Thyroid gland (tissue), 4 donors: ENCODE data around the gene OTOGL.

Experiments used
- POLR2A ChIP-seq, 2 donors: fragments of 450-650 bp; IDR thresholded peaks; one replicate each; pipeline ENCODE4 v1.6.1; 2017; ENCODE audit warnings: antibody characterized with exemption in 2 of 2, mild to moderate bottlenecking in 2 of 2, moderate library complexity in 1 of 2
- TF ChIP-seq, protein P1 (sequence below), 6 experiments: fragments of 200-600 bp in 3 of 6; fragments of 450-650 bp in 3 of 6; sonication (generic) in 3 of 6; IDR thresholded peaks; one replicate each; pipeline ENCODE4 v1.5.1; 2016 to 2019; ENCODE audit warnings: antibody characterized with exemption in 6 of 6, mild to moderate bottlenecking in 2 of 6, inconsistent platforms in 1 of 6, moderate library complexity in 1 of 6

DNA sequence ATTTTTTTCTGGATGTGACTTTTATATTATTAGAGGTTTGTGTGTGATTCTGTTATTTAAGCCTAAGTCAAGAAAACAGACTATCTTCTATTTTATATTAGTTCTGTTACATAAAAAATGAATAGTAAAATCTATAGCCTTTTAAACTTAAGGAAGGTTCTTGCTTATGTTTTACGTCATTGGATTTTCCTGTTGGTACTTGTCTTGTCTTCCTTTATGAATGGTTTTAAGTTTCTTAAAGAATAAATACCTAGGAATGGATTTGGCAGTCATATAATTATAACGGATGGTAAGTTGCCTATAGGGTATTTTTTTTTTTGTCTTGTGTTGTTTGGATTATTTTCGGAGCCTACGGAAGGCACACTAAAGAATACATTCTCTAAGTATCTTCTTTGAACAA, 182.9 kb downstream of the OTOGL start:
- TF ChIP-seq, protein P1, sequence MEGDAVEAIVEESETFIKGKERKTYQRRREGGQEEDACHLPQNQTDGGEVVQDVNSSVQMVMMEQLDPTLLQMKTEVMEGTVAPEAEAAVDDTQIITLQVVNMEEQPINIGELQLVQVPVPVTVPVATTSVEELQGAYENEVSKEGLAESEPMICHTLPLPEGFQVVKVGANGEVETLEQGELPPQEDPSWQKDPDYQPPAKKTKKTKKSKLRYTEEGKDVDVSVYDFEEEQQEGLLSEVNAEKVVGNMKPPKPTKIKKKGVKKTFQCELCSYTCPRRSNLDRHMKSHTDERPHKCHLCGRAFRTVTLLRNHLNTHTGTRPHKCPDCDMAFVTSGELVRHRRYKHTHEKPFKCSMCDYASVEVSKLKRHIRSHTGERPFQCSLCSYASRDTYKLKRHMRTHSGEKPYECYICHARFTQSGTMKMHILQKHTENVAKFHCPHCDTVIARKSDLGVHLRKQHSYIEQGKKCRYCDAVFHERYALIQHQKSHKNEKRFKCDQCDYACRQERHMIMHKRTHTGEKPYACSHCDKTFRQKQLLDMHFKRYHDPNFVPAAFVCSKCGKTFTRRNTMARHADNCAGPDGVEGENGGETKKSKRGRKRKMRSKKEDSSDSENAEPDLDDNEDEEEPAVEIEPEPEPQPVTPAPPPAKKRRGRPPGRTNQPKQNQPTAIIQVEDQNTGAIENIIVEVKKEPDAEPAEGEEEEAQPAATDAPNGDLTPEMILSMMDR (IDR thresholded peaks at IDR 0.05) = no peak
- no peak for TF ChIP-seq POLR2A (IDR thresholded peaks at IDR 0.05)
